MM.1S (cell line): ENCODE data around the gene UXT.

ENCODE experiments used
- DNase-seq: peaks from one replicate; pipeline ENCODE4 v3.0.0-alpha.2; 2015
- H2AFZ ChIP-seq: fragments of 300-600 bp; sonication (generic); 2 replicates; pipeline ENCODE4 v1.6.0; 2016; ENCODE audit warnings: antibody characterized with exemption, low read length
- H3F3A ChIP-seq: fragments of 300-600 bp; sonication (generic); 2 replicates; pipeline ENCODE4 v1.6.1; 2016; ENCODE audit warnings: mild to moderate bottlenecking, antibody characterized with exemption, low read length, moderate library complexity, mixed read lengths; ENCODE audit not compliant: insufficient read depth
- H3K27ac ChIP-seq: fragments of 300-600 bp; sonication (generic); 2 replicates; pipeline ENCODE4 v1.5.1; 2016; ENCODE audit warnings: mild to moderate bottlenecking, low read length
- H3K27me3 ChIP-seq: fragments of 300-600 bp; sonication (generic); replicated peaks from 2 replicates; pipeline ENCODE4 v1.6.0; 2016; ENCODE audit warnings: low read length; ENCODE audit not compliant: insufficient read depth
- H3K36me3 ChIP-seq: fragments of 300-600 bp; sonication (generic); replicated peaks from 2 replicates; pipeline ENCODE4 v1.6.1; 2016; ENCODE audit warnings: mild to moderate bottlenecking, low read length, mixed read lengths; ENCODE audit not compliant: insufficient read depth
- H3K4me1 ChIP-seq: fragments of 300-600 bp; sonication (generic); 2 replicates; pipeline ENCODE4 v1.6.1; 2016; ENCODE audit warnings: low read length, mixed read lengths
- H3K4me2 ChIP-seq: fragments of 300-600 bp; sonication (generic); 2 replicates; pipeline ENCODE4 v1.6.0; 2016; ENCODE audit warnings: low read depth, low read length
- H3K4me3 ChIP-seq: fragments of 300-600 bp; sonication (generic); 2 replicates; pipeline ENCODE4 v1.5.1; 2016; ENCODE audit warnings: low read length, mixed read lengths
- H3K79me2 ChIP-seq: fragments of 300-600 bp; sonication (generic); 2 replicates; pipeline ENCODE4 v1.6.1; 2016; ENCODE audit warnings: mixed run types, low read length, mixed read lengths
- H3K9ac ChIP-seq: fragments of 300-600 bp; sonication (generic); 2 replicates; pipeline ENCODE4 v1.6.1; 2016; ENCODE audit warnings: low read length, mixed read lengths
- H3K9me2 ChIP-seq: fragments of 300-600 bp; sonication (generic); replicated peaks from 2 replicates; pipeline ENCODE4 v1.6.1; 2016; ENCODE audit warnings: mild to moderate bottlenecking, low read length, mixed read lengths; ENCODE audit not compliant: insufficient read depth
- H3K9me3 ChIP-seq: fragments of 300-600 bp; sonication (generic); replicated peaks from 2 replicates; pipeline ENCODE4 v1.6.1; 2016; ENCODE audit warnings: mild to moderate bottlenecking, low read length, mixed read lengths; ENCODE audit not compliant: insufficient read depth
- H4K20me1 ChIP-seq: fragments of 300-600 bp; sonication (generic); 2 replicates; pipeline ENCODE4 v1.6.1; 2016; ENCODE audit warnings: mild to moderate bottlenecking, low read length, moderate library complexity, mixed read lengths; ENCODE audit not compliant: insufficient read depth
- EZH2 ChIP-seq: fragments of 300-600 bp; sonication (generic); optimal IDR thresholded peaks from 2 replicates; pipeline ENCODE3; 2017; ENCODE audit warnings: low read depth, mild to moderate bottlenecking, antibody characterized with exemption, low read length, mixed read lengths
- EZH2phosphoT487 ChIP-seq: fragments of 300-600 bp; sonication (generic); IDR thresholded peaks from 2 replicates; pipeline ENCODE4 v1.6.1; 2018; ENCODE audit warnings: antibody characterized with exemption, low read length
- TF ChIP-seq, protein P1 (sequence below): fragments of 300-600 bp; sonication (generic); IDR thresholded peaks from 2 replicates; pipeline ENCODE4 v1.5.1; 2016; ENCODE audit warnings: antibody characterized with exemption, low read length, mixed read lengths

The UXT gene

DNA sequence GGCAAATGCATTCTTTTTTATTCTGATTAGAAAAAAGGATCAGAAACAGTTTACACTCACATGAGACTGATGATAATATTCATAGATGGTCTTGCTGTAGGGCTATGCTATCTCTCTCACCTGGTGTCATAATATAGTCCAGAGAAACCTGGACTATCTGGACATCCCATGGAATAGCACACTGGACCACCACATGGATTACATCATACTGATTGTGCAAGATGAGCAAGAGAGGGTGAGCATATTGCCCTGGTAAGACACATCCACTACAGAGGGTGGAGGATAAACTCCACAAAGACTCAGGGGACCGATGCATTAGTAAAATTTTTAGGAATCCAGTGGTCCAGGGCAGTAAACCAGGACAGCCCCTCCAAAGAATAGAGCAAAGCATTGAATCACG is 47.5 kb downstream of the UXT start:
- H3K27ac ChIP-seq: no peak overlapping the region
- H3K4me2 ChIP-seq: no peak overlapping the region
- H3F3A ChIP-seq: no peaks in the 10 kb centered on the region
- H3K79me2 ChIP-seq: no peaks in the 10 kb centered on the region
- TF ChIP-seq EZH2phosphoT487: no peak
- TF ChIP-seq, protein P1, sequence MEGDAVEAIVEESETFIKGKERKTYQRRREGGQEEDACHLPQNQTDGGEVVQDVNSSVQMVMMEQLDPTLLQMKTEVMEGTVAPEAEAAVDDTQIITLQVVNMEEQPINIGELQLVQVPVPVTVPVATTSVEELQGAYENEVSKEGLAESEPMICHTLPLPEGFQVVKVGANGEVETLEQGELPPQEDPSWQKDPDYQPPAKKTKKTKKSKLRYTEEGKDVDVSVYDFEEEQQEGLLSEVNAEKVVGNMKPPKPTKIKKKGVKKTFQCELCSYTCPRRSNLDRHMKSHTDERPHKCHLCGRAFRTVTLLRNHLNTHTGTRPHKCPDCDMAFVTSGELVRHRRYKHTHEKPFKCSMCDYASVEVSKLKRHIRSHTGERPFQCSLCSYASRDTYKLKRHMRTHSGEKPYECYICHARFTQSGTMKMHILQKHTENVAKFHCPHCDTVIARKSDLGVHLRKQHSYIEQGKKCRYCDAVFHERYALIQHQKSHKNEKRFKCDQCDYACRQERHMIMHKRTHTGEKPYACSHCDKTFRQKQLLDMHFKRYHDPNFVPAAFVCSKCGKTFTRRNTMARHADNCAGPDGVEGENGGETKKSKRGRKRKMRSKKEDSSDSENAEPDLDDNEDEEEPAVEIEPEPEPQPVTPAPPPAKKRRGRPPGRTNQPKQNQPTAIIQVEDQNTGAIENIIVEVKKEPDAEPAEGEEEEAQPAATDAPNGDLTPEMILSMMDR: no peak
- no peak for TF ChIP-seq EZH2
- H2AFZ ChIP-seq: no peak overlapping the region
- H3K27me3 ChIP-seq: no peaks in the 10 kb centered on the region
- no peak overlapping the region for H3K4me3 ChIP-seq
- H3K36me3 ChIP-seq: no peaks in the 10 kb centered on the region
- H3K9me2 ChIP-seq: no peaks in the 10 kb centered on the region
- no peaks in the 10 kb centered on the region for H3K9me3 ChIP-seq
- no peak for DNase-seq
- H4K20me1 ChIP-seq: no peaks in the 10 kb centered on the region
- H3K4me1 ChIP-seq: no peaks in the 10 kb centered on the region
- H3K9ac ChIP-seq: no peak overlapping the region

DNA sequence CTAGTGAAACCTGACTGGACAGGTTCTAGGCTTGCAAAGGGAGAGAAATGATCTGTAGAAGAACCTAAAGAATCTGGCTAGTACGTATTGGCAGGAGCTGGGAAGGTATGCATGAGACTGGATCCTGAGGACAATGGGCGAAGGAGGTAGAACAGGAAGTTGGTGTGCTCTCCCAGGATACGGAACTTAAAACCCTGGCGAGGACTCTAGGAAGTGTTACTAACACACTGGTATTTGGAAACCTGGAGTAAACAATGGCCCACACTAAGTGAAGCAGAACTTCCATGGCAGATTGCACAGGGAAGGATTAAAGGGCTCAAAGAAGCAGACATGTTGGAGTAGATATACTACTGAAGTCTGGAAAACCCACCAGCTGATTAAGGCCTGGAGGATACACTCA is 48.5 kb downstream of the UXT start:
- Histone ChIP-seq H3K27me3 (no peaks in the 10 kb centered on the region), H3K27ac (no peak overlapping the region), H2AFZ (no peak overlapping the region), H3K4me1 (no peaks in the 10 kb centered on the region), H3K9me2 (no peaks in the 10 kb centered on the region), H3K9ac (no peak overlapping the region), H3K4me2 (no peak overlapping the region), H4K20me1 (no peaks in the 10 kb centered on the region), H3K79me2 (no peaks in the 10 kb centered on the region), H3K4me3 (no peak overlapping the region), H3K36me3 (no peaks in the 10 kb centered on the region), H3K9me3 (no peaks in the 10 kb centered on the region), H3F3A (no peaks in the 10 kb centered on the region)
- TF ChIP-seq, protein P1: no peak
- TF ChIP-seq EZH2phosphoT487 (no peak), EZH2 (no peak)
- DNase-seq: no peak

DNA sequence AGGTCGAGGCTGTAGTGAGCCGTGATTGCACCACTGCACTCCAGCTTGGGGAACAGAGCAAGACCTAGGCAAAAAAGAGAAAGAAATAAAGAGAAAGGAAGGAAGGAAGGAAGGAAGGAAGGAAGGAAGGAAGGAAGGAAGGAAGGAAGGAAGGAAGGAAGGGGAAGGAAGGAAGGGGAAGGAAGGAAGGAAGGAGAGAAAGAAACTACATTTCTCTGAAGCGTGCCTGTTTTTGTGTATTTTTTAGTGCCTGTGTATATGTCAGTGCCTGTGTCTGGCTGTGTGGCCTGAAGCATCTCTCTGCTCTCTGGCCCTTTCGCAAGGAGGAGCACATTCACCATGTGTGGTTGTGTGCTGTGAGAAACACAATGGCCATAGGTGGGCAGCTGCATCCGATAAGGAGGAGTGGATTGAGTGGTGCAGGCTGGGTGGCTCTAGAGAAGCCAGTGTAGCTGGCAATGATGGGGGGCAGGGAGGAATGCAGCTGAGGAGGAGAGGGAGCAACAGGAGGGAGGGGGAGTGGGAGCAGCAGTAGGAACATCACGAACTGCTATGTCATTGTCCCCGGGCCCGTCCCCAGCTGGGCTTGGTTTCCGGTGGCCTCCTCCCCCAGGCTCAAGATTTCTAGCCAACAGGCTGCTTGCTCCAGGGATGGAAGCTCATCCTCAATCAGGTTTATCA is 50.7 kb downstream of the UXT start:
- H2AFZ ChIP-seq: no peak overlapping the region
- no peaks in the 10 kb centered on the region for H3K27me3 ChIP-seq
- DNase-seq: no peak
- H3K4me2 ChIP-seq: no peak overlapping the region
- H3K79me2 ChIP-seq: no peaks in the 10 kb centered on the region
- no peak overlapping the region for H3K9ac ChIP-seq
- TF ChIP-seq EZH2: no peak
- no peak for TF ChIP-seq EZH2phosphoT487
- TF ChIP-seq, protein P1: no peak
- H3K4me1 ChIP-seq: no peaks in the 10 kb centered on the region
- H3K9me3 ChIP-seq: no peaks in the 10 kb centered on the region
- no peak overlapping the region for H3K4me3 ChIP-seq
- H3F3A ChIP-seq: no peaks in the 10 kb centered on the region
- no peaks in the 10 kb centered on the region for H3K36me3 ChIP-seq
- H4K20me1 ChIP-seq: no peaks in the 10 kb centered on the region
- H3K9me2 ChIP-seq: no peaks in the 10 kb centered on the region
- no peak overlapping the region for H3K27ac ChIP-seq
